ENCODE data around the gene PTGES3L.
"Not testable (repeated sequence)": the region's sequence is repeated elsewhere in the genome, so short reads cannot be mapped to it uniquely, and the experiment has no call there.

DNA sequence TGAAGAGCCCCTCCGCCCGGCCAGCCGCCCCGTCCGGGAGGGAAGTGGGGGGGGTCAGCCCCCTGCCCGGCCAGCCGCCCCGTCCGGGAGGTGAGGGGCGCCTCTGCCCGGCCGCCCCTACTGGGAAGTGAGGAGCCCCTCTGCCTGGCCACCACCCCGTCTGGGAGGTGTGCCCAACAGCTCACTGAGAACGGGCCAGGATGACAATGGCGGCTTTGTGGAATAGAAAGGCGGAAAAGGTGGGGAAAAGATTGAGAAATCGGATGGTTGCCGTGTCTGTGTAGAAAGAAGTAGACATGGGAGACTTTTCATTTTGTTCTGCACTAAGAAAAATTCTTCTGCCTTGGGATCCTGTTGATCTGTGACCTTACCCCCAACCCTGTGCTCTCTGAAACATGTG lies 6.6 kb downstream of the PTGES3L start:
- not testable (repeated sequence) for TF ChIP-seq EZH2 (IDR thresholded peaks at IDR 0.05; ENCODE audit: insufficient read depth, poor library complexity, severe bottlenecking); EZH2phosphoT487 (IDR thresholded peaks at IDR 0.05; ENCODE audit: insufficient read depth, low read depth)

All from GM23248 (cell line).